Activated naive CD4-positive, alpha-beta T cell treated with anti-CD3 and anti-CD28 coated beads, Interleukin-2, amount 50 U/mL, for 16 hours (primary cell): ENCODE results near the gene ROBO3.

Experiments used
- DNase-seq: peaks from one replicate; pipeline ENCODE4 v3.0.0-alpha.2; 2020

Gene ROBO3

GRCh38 chr11:124843616-124843910 lies 21.7 kb upstream of the ROBO3 start:
- no peak for DNase-seq

GRCh38 chr11:124844664-124845079 lies 20.6 kb upstream of the ROBO3 start:
- DNase-seq, result no peak

GRCh38 chr11:124846070-124846673 lies 19.1 kb upstream of the ROBO3 start:
- DNase-seq, result no peak

- DNase-seq, result no peak
Observed at GRCh38 chr11:124859171-124859570, 6.1 kb upstream of the ROBO3 start.

GRCh38 chr11:124861670-124862069 lies 3.6 kb upstream of the ROBO3 start:
- no peak for DNase-seq

- no peak for DNase-seq
Observed at GRCh38 chr11:124863137-124863825, 2.0 kb upstream of the ROBO3 start.

- no peak for DNase-seq
Observed at GRCh38 chr11:124863826-124864165, 1.4 kb upstream of the ROBO3 start.

- DNase-seq, result no peak
Observed at GRCh38 chr11:124864176-124864891, 898 bp upstream of the ROBO3 start.

GRCh38 chr11:124864892-124865180 lies 396 bp upstream of the ROBO3 start:
- DNase-seq, result no peak

- peak; percentile 55 for DNase-seq
Observed at GRCh38 chr11:124865902-124866851, 945 bp downstream of the ROBO3 start.

- no peak for DNase-seq
Observed at GRCh38 chr11:124867700-124868099, 2.5 kb downstream of the ROBO3 start.

GRCh38 chr11:124868331-124869274 lies 3.4 kb downstream of the ROBO3 start:
- DNase-seq, result no peak

GRCh38 chr11:124869331-124869730 lies 4.1 kb downstream of the ROBO3 start:
- DNase-seq, result no peak

- no peak for DNase-seq
Observed at GRCh38 chr11:124869856-124870387, 4.7 kb downstream of the ROBO3 start.

- DNase-seq, result no peak
Observed at GRCh38 chr11:124870430-124870829, 5.2 kb downstream of the ROBO3 start.

- DNase-seq, result no peak
Observed at GRCh38 chr11:124872280-124872679, 7.0 kb downstream of the ROBO3 start.

- DNase-seq, result no peak
Observed at GRCh38 chr11:124872741-124873140, 7.5 kb downstream of the ROBO3 start.

- DNase-seq, result no peak
Observed at GRCh38 chr11:124873951-124874350, 8.7 kb downstream of the ROBO3 start.

- DNase-seq, result no peak
Observed at GRCh38 chr11:124874571-124875255, 9.5 kb downstream of the ROBO3 start.

GRCh38 chr11:124875401-124875800 lies 10.2 kb downstream of the ROBO3 start:
- no peak for DNase-seq
